Type B pancreatic cell (in vitro differentiated cells): ENCODE data around the gene ADCY5. TPM values are rescaled to one million over a fixed set of nuclear protein-coding genes. Genes with fewer than 3 reads are reported as not detected.

Source experiments
- DNase-seq: peaks from one replicate; pipeline ENCODE4 v3.0.0; 2021; ENCODE audit warnings: mixed read lengths; ENCODE audit not compliant: unreplicated experiment; ENCODE audit errors: extremely low spot score
- H3K27ac Mint-ChIP-seq: 2 replicates; pipeline ENCODE4 v1.8.0; 2021; ENCODE audit warnings: mild to moderate bottlenecking, mixed read lengths
- H3K27me3 Mint-ChIP-seq: 2 replicates; pipeline ENCODE4 v1.8.0; 2021; ENCODE audit warnings: mixed read lengths
- H3K36me3 Mint-ChIP-seq: 2 replicates; pipeline ENCODE4 v1.8.0; 2021; ENCODE audit warnings: mixed read lengths
- H3K4me1 Mint-ChIP-seq: one replicate; pipeline ENCODE4 v1.8.0; 2021; ENCODE audit warnings: mixed read lengths; ENCODE audit not compliant: unreplicated experiment
- H3K4me3 Mint-ChIP-seq: 2 replicates; pipeline ENCODE4 v1.8.0; 2021; ENCODE audit warnings: mild to moderate bottlenecking, mixed read lengths
- H3K9me3 Mint-ChIP-seq: 2 replicates; pipeline ENCODE4 v1.8.0; 2021; ENCODE audit warnings: mixed read lengths
- CTCF ChIP-seq: fragments of 200-600 bp; sonication (generic); conservative IDR thresholded peaks from 2 replicates; pipeline ENCODE4 v1.5.0; 2021; ENCODE audit warnings: antibody characterized with exemption, mild to moderate bottlenecking
- total RNA-seq: library from RNA; stranded (reverse); gene quantifications from 2 replicates; pipeline ENCODE4 v1.2.1, GENCODE V29; 2021; ENCODE audit warnings: low replicate concordance

ADCY5 gene
- total RNA-seq, 1 donor from 2014 or later = 9.1 TPM

GRCh38 chr3:123367467-123368154, 81.3 kb downstream of the ADCY5 start:
- DNase-seq = no peak
- Mint-ChIP-seq H3K4me3 (no peak overlapping the region), H3K27ac (no peak overlapping the region), H3K4me1 (peaks cover 7% of the 10 kb centered on the region), H3K36me3 (peaks cover 4% of the 10 kb centered on the region), H3K9me3 (no peaks in the 10 kb centered on the region), H3K27me3 (peaks cover 5% of the 10 kb centered on the region)
- no peak for TF ChIP-seq CTCF

- H3K4me3 Mint-ChIP-seq = no peak overlapping the region
- TF ChIP-seq CTCF = peak; percentile 75
- H3K36me3 Mint-ChIP-seq = peaks cover 4% of the 10 kb centered on the region
- no peak for DNase-seq
- H3K27ac Mint-ChIP-seq = no peak overlapping the region
- no peaks in the 10 kb centered on the region for H3K27me3 Mint-ChIP-seq
- H3K4me1 Mint-ChIP-seq = peaks cover 7% of the 10 kb centered on the region
- H3K9me3 Mint-ChIP-seq = no peaks in the 10 kb centered on the region
Measured at GRCh38 chr3:123365450-123366143, 83.3 kb downstream of the ADCY5 start.

- Mint-ChIP-seq H3K36me3 (no peaks in the 10 kb centered on the region), H3K27ac (no peak overlapping the region), H3K4me3 (no peak overlapping the region), H3K4me1 (peaks cover 7% of the 10 kb centered on the region), H3K9me3 (no peaks in the 10 kb centered on the region), H3K27me3 (peaks cover 8% of the 10 kb centered on the region)
- TF ChIP-seq CTCF = peak; percentile 39
- no peak for DNase-seq
Measured at GRCh38 chr3:123361071-123361470, 87.8 kb downstream of the ADCY5 start.

- no peak for TF ChIP-seq CTCF
- H3K4me3 Mint-ChIP-seq = no peak overlapping the region
- H3K36me3 Mint-ChIP-seq = no peaks in the 10 kb centered on the region
- DNase-seq = no peak
- no peaks in the 10 kb centered on the region for H3K9me3 Mint-ChIP-seq
- H3K27me3 Mint-ChIP-seq = peaks cover 8% of the 10 kb centered on the region
- no peaks in the 10 kb centered on the region for H3K4me1 Mint-ChIP-seq
- H3K27ac Mint-ChIP-seq = no peak overlapping the region
Measured at GRCh38 chr3:123357275-123357674, 91.6 kb downstream of the ADCY5 start.

GRCh38 chr3:123353850-123354233, 95.0 kb downstream of the ADCY5 start:
- H3K4me3 Mint-ChIP-seq = no peak overlapping the region
- H3K4me1 Mint-ChIP-seq = peaks cover 14% of the 10 kb centered on the region
- H3K27ac Mint-ChIP-seq = no peak overlapping the region
- H3K27me3 Mint-ChIP-seq = peaks cover 8% of the 10 kb centered on the region
- DNase-seq = no peak
- no peaks in the 10 kb centered on the region for H3K9me3 Mint-ChIP-seq
- TF ChIP-seq CTCF = no peak
- H3K36me3 Mint-ChIP-seq = no peaks in the 10 kb centered on the region
